Trophoblast cell (in vitro differentiated cells and primary cell): Measurements from ENCODE around the gene CHI3L2.
"Not testable (repeated sequence)": the region's sequence is repeated elsewhere in the genome, so short reads cannot be mapped to it uniquely, and the experiment has no call there.

ENCODE experiments used
- DNase-seq, 2 donors: peaks; one replicate each; pipeline ENCODE4 v3.0.0-alpha.2; 2016
- H2AFZ ChIP-seq: 2 replicates; pipeline ENCODE4 v1.6.1; 2013; ENCODE audit warnings: low read length, moderate library complexity, mild to moderate bottlenecking; ENCODE audit not compliant: insufficient read depth, poor library complexity
- H2AK5ac ChIP-seq: 2 replicates; pipeline ENCODE4 v1.6.1; 2013; ENCODE audit warnings: mild to moderate bottlenecking, low read length
- H2BK120ac ChIP-seq: 2 replicates; pipeline ENCODE4 v1.6.1; 2013; ENCODE audit warnings: low read length, mild to moderate bottlenecking, moderate library complexity; ENCODE audit not compliant: insufficient read depth, poor library complexity
- H2BK12ac ChIP-seq: 2 replicates; pipeline ENCODE4 v1.6.1; 2013; ENCODE audit warnings: mild to moderate bottlenecking, low read length, moderate library complexity
- H2BK5ac ChIP-seq: 2 replicates; pipeline ENCODE4 v1.6.1; 2013; ENCODE audit warnings: low read length, low read depth, moderate library complexity, mild to moderate bottlenecking; ENCODE audit not compliant: poor library complexity
- H3K14ac ChIP-seq: 2 replicates; pipeline ENCODE4 v1.6.1; 2013; ENCODE audit warnings: mild to moderate bottlenecking, low read length
- H3K18ac ChIP-seq: 2 replicates; pipeline ENCODE4 v1.6.1; 2013; ENCODE audit warnings: mild to moderate bottlenecking, low read length
- H3K23ac ChIP-seq: 2 replicates; pipeline ENCODE4 v1.6.1; 2013; ENCODE audit warnings: low read length
- H3K27ac ChIP-seq: 2 replicates; pipeline ENCODE4 v1.5.1; 2013; ENCODE audit warnings: low read depth, mild to moderate bottlenecking, inconsistent platforms, low read length, moderate library complexity
- H3K27me3 ChIP-seq: 2 replicates; pipeline ENCODE4 v1.6.1; 2013; ENCODE audit warnings: inconsistent platforms, mild to moderate bottlenecking, low read length, moderate library complexity; ENCODE audit not compliant: insufficient read depth
- H3K36me3 ChIP-seq, 2 experiments: 1 replicate in 1 of 2; 2 replicates in 1 of 2; pipeline ENCODE4 v1.6.1; 2013; ENCODE audit warnings: low read length in 2 of 2, mild to moderate bottlenecking in 2 of 2, moderate library complexity in 1 of 2; ENCODE audit not compliant: insufficient read depth in 2 of 2, control insufficient read depth in 1 of 2
- H3K4ac ChIP-seq: 2 replicates; pipeline ENCODE4 v1.6.1; 2013; ENCODE audit warnings: low read depth, mild to moderate bottlenecking, low read length, moderate library complexity
- H3K4me1 ChIP-seq, 2 experiments: 1 replicate in 1 of 2; 2 replicates in 1 of 2; pipeline ENCODE4 v1.6.1; 2013; ENCODE audit warnings: low read length in 2 of 2, mild to moderate bottlenecking in 2 of 2, moderate library complexity in 1 of 2; ENCODE audit not compliant: insufficient read depth in 2 of 2, control insufficient read depth in 1 of 2
- H3K4me2 ChIP-seq: 2 replicates; pipeline ENCODE4 v1.6.1; 2013; ENCODE audit warnings: inconsistent platforms, mild to moderate bottlenecking, low read length, moderate library complexity
- H3K4me3 ChIP-seq: 2 replicates; pipeline ENCODE4 v1.5.1; 2013; ENCODE audit warnings: mild to moderate bottlenecking, low read depth, low read length, inconsistent platforms
- H3K79me1 ChIP-seq: one replicate; pipeline ENCODE4 v1.6.1; 2013; ENCODE audit warnings: low read length
- H3K79me2 ChIP-seq: 2 replicates; pipeline ENCODE4 v1.6.1; 2013; ENCODE audit warnings: low read length, mild to moderate bottlenecking; ENCODE audit not compliant: control insufficient read depth, insufficient read depth, poor library complexity
- H3K9ac ChIP-seq: 2 replicates; pipeline ENCODE4 v1.6.1; 2013; ENCODE audit warnings: mild to moderate bottlenecking, low read length
- H3K9me3 ChIP-seq: 2 replicates; pipeline ENCODE4 v1.6.1; 2013; ENCODE audit warnings: low read depth, mild to moderate bottlenecking, control low read depth, inconsistent platforms, low read length; ENCODE audit not compliant: insufficient read depth
- H4K12ac ChIP-seq: 2 replicates; pipeline ENCODE4 v1.6.1; 2013; ENCODE audit warnings: low read depth, mild to moderate bottlenecking, low read length, moderate library complexity
- H4K8ac ChIP-seq: 2 replicates; pipeline ENCODE4 v1.6.1; 2013; ENCODE audit warnings: low read depth, mild to moderate bottlenecking, low read length, moderate library complexity
- H4K91ac ChIP-seq: one replicate; pipeline ENCODE4 v1.6.1; 2013; ENCODE audit warnings: low read depth, mild to moderate bottlenecking, low read length, moderate library complexity
- WGBS: extraction: QIAGEN DNeasy Blood & Tissue Kit; methylation state at CpG from one replicate; pipeline ENCODE4 v1.1.7; 2013; ENCODE audit warnings: missing lambda C conversion rate; ENCODE audit not compliant: insufficient read length, insufficient coverage; ENCODE audit errors: extremely low coverage; 5-methylcytosine and 5-hydroxymethylcytosine counted together

Gene CHI3L2

GRCh38 chr1:111213412-111213811, 14.1 kb upstream of the CHI3L2 start:
- Histone ChIP-seq H3K79me1 (peaks cover 31% of the 10 kb centered on the region), H3K4me2 (no peak overlapping the region), H2AFZ (no peak overlapping the region), H2BK12ac (peak overlapping the region; percentile 98), H3K4me3 (no peak overlapping the region), H3K9me3 (no peaks in the 10 kb centered on the region), H2BK5ac (peak overlapping the region; percentile 100), H3K18ac (peak overlapping the region; percentile 91), H4K8ac (peak overlapping the region; percentile 92), H3K27ac (peak overlapping the region; percentile 92), H3K36me3 (no peaks in the 10 kb centered on the region), H3K14ac (peak overlapping the region; percentile 99), H3K23ac (no peak overlapping the region), H3K4me1 (peaks cover 20 to 27% of the 10 kb centered on the region in 2 experiments), H3K4ac (peak overlapping the region; percentile 98), H3K27me3 (no peaks in the 10 kb centered on the region), H4K91ac (peak overlapping the region; percentile 100), H2BK120ac (peak overlapping the region; percentile 100), H4K12ac (peak overlapping the region; percentile 28), H3K9ac (no peak overlapping the region), H3K79me2 (peaks cover 5% of the 10 kb centered on the region), H2AK5ac (peak overlapping the region; percentile 99)
- DNase-seq: no peak
- no CpG with 5 or more reads among the region's 6 CpGs for WGBS

- Histone ChIP-seq H3K14ac (peak overlapping the region; percentile 99), H3K4me3 (no peak overlapping the region), H3K79me1 (peaks cover 31% of the 10 kb centered on the region), H3K18ac (peak overlapping the region; percentile 91), H4K91ac (peak overlapping the region; percentile 100), H4K12ac (peak overlapping the region; percentile 28), H2AFZ (no peak overlapping the region), H3K79me2 (peaks cover 5% of the 10 kb centered on the region), H3K4ac (peak overlapping the region; percentile 98), H2BK5ac (peak overlapping the region; percentile 100), H2AK5ac (peak overlapping the region; percentile 99), H2BK120ac (peak overlapping the region; percentile 100), H3K36me3 (no peaks in the 10 kb centered on the region), H2BK12ac (peak overlapping the region; percentile 98), H3K27me3 (no peaks in the 10 kb centered on the region), H3K4me2 (no peak overlapping the region), H3K9ac (no peak overlapping the region), H3K27ac (peak overlapping the region; percentile 92), H3K4me1 (peaks cover 20 to 27% of the 10 kb centered on the region in 2 experiments), H3K23ac (no peak overlapping the region), H3K9me3 (no peaks in the 10 kb centered on the region), H4K8ac (peak overlapping the region; percentile 92)
- WGBS: no CpG with 5 or more reads among the region's 6 CpGs
- DNase-seq: peak; percentile 64 to 72
These were observed 13.3 kb upstream of the CHI3L2 start for GRCh38 chr1:111214074-111214801.

GRCh38 chr1:111214884-111215283, 12.6 kb upstream of the CHI3L2 start:
- no CpG with 5 or more reads among the region's 7 CpGs for WGBS
- no peak for DNase-seq
- H3K4me2 ChIP-seq: peak overlapping the region; percentile 37
- peak overlapping the region; percentile 47 for H2BK5ac ChIP-seq
- peak overlapping the region; percentile 4 for H2BK12ac ChIP-seq
- H4K8ac ChIP-seq: peak overlapping the region; percentile 34
- H3K27ac ChIP-seq: peak overlapping the region; percentile 92
- no peak overlapping the region for H4K12ac ChIP-seq
- peaks cover 31% of the 10 kb centered on the region for H3K79me1 ChIP-seq
- no peak overlapping the region for H3K4me3 ChIP-seq
- no peak overlapping the region for H3K4ac ChIP-seq
- H3K4me1 ChIP-seq: peaks cover 20 to 27% of the 10 kb centered on the region in 2 experiments
- H3K27me3 ChIP-seq: no peaks in the 10 kb centered on the region
- no peak overlapping the region for H3K18ac ChIP-seq
- H2BK120ac ChIP-seq: peak overlapping the region; percentile 33
- H3K9me3 ChIP-seq: no peaks in the 10 kb centered on the region
- H3K23ac ChIP-seq: no peak overlapping the region
- H3K9ac ChIP-seq: no peak overlapping the region
- peaks cover 5% of the 10 kb centered on the region for H3K79me2 ChIP-seq
- peak overlapping the region; percentile 73 for H4K91ac ChIP-seq
- no peaks in the 10 kb centered on the region for H3K36me3 ChIP-seq
- H2AFZ ChIP-seq: no peak overlapping the region
- no peak overlapping the region for H3K14ac ChIP-seq
- H2AK5ac ChIP-seq: no peak overlapping the region

- H3K9me3 ChIP-seq, H3K27me3 ChIP-seq: not testable (repeated sequence)
- WGBS: no CpG with 5 or more reads among the region's 2 CpGs
These were observed 12.2 kb upstream of the CHI3L2 start for GRCh38 chr1:111215285-111215684.

More at GRCh38 chr1:111215285-111215684, 12.2 kb upstream of the CHI3L2 start:
- H3K18ac ChIP-seq, H3K4me3 ChIP-seq, H3K36me3 ChIP-seq, H2BK12ac ChIP-seq, H3K23ac ChIP-seq, H3K4ac ChIP-seq, H3K4me2 ChIP-seq, H2AK5ac ChIP-seq, H3K79me2 ChIP-seq, H4K12ac ChIP-seq, H2AFZ ChIP-seq, H4K8ac ChIP-seq, H3K9ac ChIP-seq, DNase-seq: not testable (repeated sequence)
- Histone ChIP-seq H4K91ac (peak overlapping the region; percentile 76), H2BK120ac (peak overlapping the region; percentile 83), H3K14ac (peak overlapping the region; percentile 36), H3K4me1 (peaks cover 20 to 29% of the 10 kb centered on the region in 2 experiments), H3K79me1 (peaks cover 31% of the 10 kb centered on the region), H3K27ac (peak overlapping the region; percentile 92), H2BK5ac (peak overlapping the region; percentile 77)
